GM18519 (cell line): ENCODE results near the gene TCF19.

Experiments used
- ATAC-seq: cut with Tn5 transposase; IDR thresholded peaks from one replicate; pipeline ENCODE4 v1.9.1; 2021; ENCODE audit warnings: mild to moderate bottlenecking, moderate library complexity; ENCODE audit not compliant: unreplicated experiment, low FRiP score

The TCF19 gene

GRCh38 chr6:31126396-31127175 is 31.8 kb upstream of the TCF19 start:
- ATAC-seq, result no peak

- no peak for ATAC-seq
Observed at GRCh38 chr6:31128093-31128676, 30.2 kb upstream of the TCF19 start.

- no peak for ATAC-seq
Observed at GRCh38 chr6:31129130-31129529, 29.3 kb upstream of the TCF19 start.

- no peak for ATAC-seq
Observed at GRCh38 chr6:31130751-31131150, 27.6 kb upstream of the TCF19 start.

- no peak for ATAC-seq
Observed at GRCh38 chr6:31131595-31131994, 26.8 kb upstream of the TCF19 start.

- no peak for ATAC-seq
Observed at GRCh38 chr6:31132806-31133205, 25.6 kb upstream of the TCF19 start.

GRCh38 chr6:31135710-31136109 is 22.7 kb upstream of the TCF19 start:
- no peak for ATAC-seq

GRCh38 chr6:31138982-31139381 is 19.4 kb upstream of the TCF19 start, which contains the start of gene PSORS1C2:
TSS of gene PSORS1C2 (minus strand) at chr6:31139066. CDS start at chr6:31139026, 40 bp downstream.
- ATAC-seq, result no peak

- no peak for ATAC-seq
Observed at GRCh38 chr6:31139599-31139998, 18.8 kb upstream of the TCF19 start.

- no peak for ATAC-seq
Observed at GRCh38 chr6:31140643-31141042, 17.7 kb upstream of the TCF19 start.

- ATAC-seq, result no peak
Observed at GRCh38 chr6:31142361-31142761, 16.0 kb upstream of the TCF19 start.

- no peak for ATAC-seq
Observed at GRCh38 chr6:31143148-31143547, 15.2 kb upstream of the TCF19 start.

GRCh38 chr6:31144296-31144969 is 14.0 kb upstream of the TCF19 start:
- ATAC-seq, result no peak

GRCh38 chr6:31144970-31145340 is 13.4 kb upstream of the TCF19 start:
- ATAC-seq, result no peak

GRCh38 chr6:31145386-31145785 is 13.0 kb upstream of the TCF19 start:
- ATAC-seq, result no peak

- ATAC-seq, result no peak
Observed at GRCh38 chr6:31149827-31150447, 8.5 kb upstream of the TCF19 start.

GRCh38 chr6:31152781-31153180 is 5.6 kb upstream of the TCF19 start:
- no peak for ATAC-seq

- no peak for ATAC-seq
Observed at GRCh38 chr6:31154436-31154835, 4.0 kb upstream of the TCF19 start.

GRCh38 chr6:31156641-31157040 is 1.7 kb upstream of the TCF19 start:
- ATAC-seq, result no peak

- no peak for ATAC-seq
Observed at GRCh38 chr6:31157513-31158139, 763 bp upstream of the TCF19 start, which contains the start of gene CCHCR1. TSS of gene CCHCR1 (minus strand) at chr6:31157802. CDS start at chr6:31157600, 202 bp downstream.
